Measurements from ENCODE around the gene LY6G5C.

DNA sequence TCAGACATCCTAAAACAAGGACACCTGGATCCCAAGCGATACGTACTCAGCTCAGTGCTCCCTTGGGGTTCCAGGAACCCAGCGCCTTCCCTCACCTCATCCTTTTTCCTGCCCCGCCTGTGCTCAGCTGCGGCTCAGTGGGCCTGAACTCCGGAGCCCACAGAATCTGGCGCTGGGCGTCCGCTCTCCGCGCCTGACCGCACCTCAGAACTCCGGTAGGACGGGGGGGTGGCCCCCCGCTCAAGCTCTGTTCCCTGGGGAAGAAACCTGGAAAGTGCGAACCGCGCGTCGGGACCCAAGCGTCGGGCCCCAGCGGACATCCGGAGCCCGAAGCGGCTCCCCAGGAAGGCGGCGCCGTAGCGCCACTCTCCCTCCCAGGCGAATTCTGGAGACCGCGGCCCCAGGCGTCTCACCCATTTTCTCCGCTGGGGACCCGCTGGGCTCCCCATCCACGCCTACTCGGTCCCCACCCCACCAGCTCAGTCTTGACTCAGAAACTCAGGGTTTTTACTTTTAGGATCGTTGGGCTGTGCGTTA is 336 bp upstream of the LY6G5C start:
- TF ChIP-seq, protein P1, sequence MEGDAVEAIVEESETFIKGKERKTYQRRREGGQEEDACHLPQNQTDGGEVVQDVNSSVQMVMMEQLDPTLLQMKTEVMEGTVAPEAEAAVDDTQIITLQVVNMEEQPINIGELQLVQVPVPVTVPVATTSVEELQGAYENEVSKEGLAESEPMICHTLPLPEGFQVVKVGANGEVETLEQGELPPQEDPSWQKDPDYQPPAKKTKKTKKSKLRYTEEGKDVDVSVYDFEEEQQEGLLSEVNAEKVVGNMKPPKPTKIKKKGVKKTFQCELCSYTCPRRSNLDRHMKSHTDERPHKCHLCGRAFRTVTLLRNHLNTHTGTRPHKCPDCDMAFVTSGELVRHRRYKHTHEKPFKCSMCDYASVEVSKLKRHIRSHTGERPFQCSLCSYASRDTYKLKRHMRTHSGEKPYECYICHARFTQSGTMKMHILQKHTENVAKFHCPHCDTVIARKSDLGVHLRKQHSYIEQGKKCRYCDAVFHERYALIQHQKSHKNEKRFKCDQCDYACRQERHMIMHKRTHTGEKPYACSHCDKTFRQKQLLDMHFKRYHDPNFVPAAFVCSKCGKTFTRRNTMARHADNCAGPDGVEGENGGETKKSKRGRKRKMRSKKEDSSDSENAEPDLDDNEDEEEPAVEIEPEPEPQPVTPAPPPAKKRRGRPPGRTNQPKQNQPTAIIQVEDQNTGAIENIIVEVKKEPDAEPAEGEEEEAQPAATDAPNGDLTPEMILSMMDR (conservative IDR thresholded peaks at IDR 0.05), result no peak
- TF ChIP-seq ZFX (IDR thresholded peaks at IDR 0.05), result no peak
